Mesenteric fat pad (tissue), 1 donor: ENCODE results near the gene CUL9. TPM values are rescaled to one million over a fixed set of nuclear protein-coding genes. Genes with fewer than 3 reads are reported as not detected.

ENCODE experiments used
- DNase-seq: peaks from one replicate; pipeline ENCODE4 v3.0.0-alpha.2; 2020; ENCODE audit warnings: low spot score
- total RNA-seq: library from RNA; stranded (reverse); fragmentation: NEBNext Ultra II Directional; extraction: Animal tissue kit (Norgen Biotek cat#: 25700); gene quantifications from one replicate; pipeline ENCODE4 v1.2.1, GENCODE V29; 2021
- donor health status: DM: yes; HTN: yes; CAD: no.

Gene CUL9
- total RNA-seq, 1 donor from 2014 or later, result 26.6 TPM

DNA sequence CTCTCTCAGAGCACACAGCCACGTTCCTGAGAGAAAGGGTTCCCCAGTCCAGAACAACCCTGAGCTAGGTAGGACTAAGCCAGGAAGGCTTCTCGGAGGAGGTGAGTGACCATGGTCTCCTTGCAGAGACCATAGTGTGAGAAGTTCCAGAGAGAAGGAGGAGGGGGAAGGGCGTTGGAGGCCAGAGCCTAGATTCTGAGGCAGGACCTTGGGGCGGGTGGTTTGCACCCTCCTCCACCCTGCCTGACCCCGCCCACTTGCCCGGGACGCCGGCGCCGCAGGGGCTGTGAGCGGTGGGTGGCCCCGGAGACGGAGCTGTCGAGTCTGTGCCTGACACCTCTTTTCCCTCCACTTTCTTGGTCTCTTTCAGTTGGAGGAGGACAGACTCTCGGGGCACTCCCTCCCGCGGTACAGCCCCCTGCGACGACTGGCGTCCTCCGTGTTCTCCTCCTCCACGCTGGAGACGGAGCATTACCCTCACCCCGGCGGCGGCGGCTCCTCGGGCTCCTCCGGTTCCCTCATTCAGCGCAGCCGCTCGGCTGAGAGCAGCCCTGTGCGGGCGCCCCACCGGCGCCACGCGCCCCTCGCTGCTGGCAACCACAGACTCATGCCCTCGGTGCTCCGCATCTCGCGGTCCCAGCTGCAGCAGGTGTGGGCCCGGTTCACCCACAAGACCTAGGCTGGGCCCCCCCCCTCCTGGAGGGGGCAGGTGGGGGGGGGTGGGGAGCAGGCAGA, 87.4 kb downstream of the CUL9 start:
- DNase-seq, result no peak

DNA sequence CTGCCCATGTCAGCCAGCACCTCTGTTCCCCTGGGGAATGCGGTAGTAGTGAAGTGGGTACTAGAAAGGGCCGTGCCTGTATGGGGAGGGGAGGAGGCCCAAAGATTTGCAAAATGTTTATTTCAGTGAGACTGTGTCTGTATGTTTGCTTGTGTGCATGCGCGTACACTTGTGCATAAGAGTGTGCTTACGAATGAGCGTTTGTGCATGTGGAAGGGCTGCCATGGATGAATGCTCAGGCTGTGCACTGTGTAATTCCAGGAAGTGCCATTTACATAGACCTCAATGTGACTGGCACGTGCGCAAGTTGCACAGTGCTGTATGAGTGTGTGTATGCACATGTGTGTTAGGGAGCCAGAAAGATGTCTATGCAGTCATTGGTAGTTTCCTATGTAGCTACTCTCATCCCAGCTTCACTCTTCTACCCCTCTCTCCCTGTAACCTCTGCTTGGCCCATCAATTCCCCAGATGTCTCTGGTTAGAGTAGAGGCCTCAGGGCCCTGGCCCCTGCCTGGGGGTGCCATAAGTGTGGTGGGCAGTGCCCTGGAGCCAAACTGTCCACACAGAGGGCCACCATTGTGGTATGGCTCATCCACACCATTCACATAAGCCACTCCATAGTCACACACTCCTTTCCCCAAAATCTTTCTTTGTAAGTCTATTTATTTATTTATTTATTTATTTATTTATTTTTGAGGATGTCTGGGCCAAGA, 89.3 kb downstream of the CUL9 start:
- no peak for DNase-seq

DNA sequence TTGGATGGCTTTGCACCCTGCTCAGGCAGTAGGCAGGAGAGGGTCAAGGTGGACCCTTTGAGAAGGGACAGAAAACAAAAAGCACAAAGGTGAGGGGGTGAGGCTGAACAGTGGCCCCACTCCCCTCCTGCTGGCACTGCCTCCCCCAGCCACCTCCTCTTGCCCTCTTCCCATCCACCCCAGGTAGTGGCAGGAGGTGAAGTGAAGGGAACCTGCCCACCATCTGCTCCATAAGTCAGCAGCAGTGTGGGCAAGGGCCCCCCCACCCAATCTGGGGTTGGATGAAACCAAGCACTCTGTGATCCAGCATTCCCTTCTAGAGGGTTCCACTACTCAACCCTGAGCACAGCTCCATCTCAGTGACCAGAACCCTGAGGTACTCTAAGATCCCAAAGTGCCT, 89.9 kb downstream of the CUL9 start:
- DNase-seq, result no peak

DNA sequence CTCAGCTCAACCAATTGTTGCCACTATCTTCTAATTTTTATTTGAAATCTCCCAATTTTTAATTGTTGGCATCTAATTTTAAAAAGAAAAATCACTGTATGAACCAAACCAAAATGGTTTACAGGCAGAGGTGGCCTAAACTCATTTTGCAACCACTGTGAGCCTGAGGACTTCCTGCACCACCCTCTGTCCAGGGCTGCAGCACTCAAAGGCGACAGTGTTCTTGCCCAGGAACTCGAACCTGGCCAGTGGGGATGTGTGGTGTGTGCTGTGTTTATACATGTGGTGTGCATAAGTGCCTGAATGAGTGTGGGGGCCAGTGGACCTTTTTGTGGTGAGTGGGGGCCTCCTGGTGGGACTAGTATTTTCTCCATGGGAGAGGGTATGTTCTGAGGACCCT, 91.7 kb downstream of the CUL9 start:
- DNase-seq, result no peak

Other genes starting within 250 kb of the CUL9 start
- 0.61 TPM for gene GNMT, start 221.4 kb upstream of the CUL9 start, total RNA-seq
- 13.4 TPM for gene PEX6, start 203.0 kb upstream of the CUL9 start, total RNA-seq
- gene PPP2R5D, start 197.6 kb upstream of the CUL9 start, total RNA-seq, result 27.8 TPM
- gene MEA1, start 168.2 kb upstream of the CUL9 start, total RNA-seq, result 46.1 TPM
- gene KLHDC3, start 167.9 kb upstream of the CUL9 start, total RNA-seq, result 71.6 TPM
- gene RRP36, start 160.6 kb upstream of the CUL9 start, total RNA-seq, result 51.9 TPM
- 13.7 TPM for gene CUL7, start 128.3 kb upstream of the CUL9 start, total RNA-seq
- 59.3 TPM for gene MRPL2, start 122.8 kb upstream of the CUL9 start, total RNA-seq
- gene KLC4, start 122.6 kb upstream of the CUL9 start, total RNA-seq, result 18.1 TPM
- 13.6 TPM for gene PTK7, start 105.9 kb upstream of the CUL9 start, total RNA-seq
- 34.2 TPM for gene SRF, start 10.9 kb upstream of the CUL9 start, total RNA-seq
- 36.5 TPM for gene DNPH1, start 47.3 kb downstream of the CUL9 start, total RNA-seq
- gene TTBK1, start 61.3 kb downstream of the CUL9 start, total RNA-seq, result 0.06 TPM
- gene SLC22A7, start 116.1 kb downstream of the CUL9 start, total RNA-seq, result not detected
- gene CRIP3, start 126.6 kb downstream of the CUL9 start, total RNA-seq, result 0.58 TPM
- gene ZNF318, start 187.5 kb downstream of the CUL9 start, total RNA-seq, result 16.1 TPM
- gene ABCC10, start 245.3 kb downstream of the CUL9 start, total RNA-seq, result 22.0 TPM